Psoas muscle (tissue), 8 donors: ENCODE data around the gene KCNT2. TPM values are rescaled to one million over a fixed set of nuclear protein-coding genes. Genes with fewer than 3 reads are reported as not detected.

Experiments
- ATAC-seq, 4 donors: fragments of 200-7000 bp; cut with Tn5 transposase; one replicate each; pipeline ENCODE4 v1.9.1; 2020; ENCODE audit warnings: moderate library complexity in 3 of 4, mild to moderate bottlenecking in 2 of 4
- DNase-seq, 2 donors: peaks; one replicate each; pipeline ENCODE4 v3.0.0-alpha.2; 2020
- H3K27ac ChIP-seq: fragments of 200-600 bp; one replicate; pipeline ENCODE4 v1.8.0; 2022
- H3K27me3 ChIP-seq, 3 donors: fragments of 200-600 bp in 1 of 3; one replicate each; pipeline versions ENCODE4 v1.6.1 to v1.8.0; 2013 to 2022; ENCODE audit warnings: low read length in 2 of 3, mild to moderate bottlenecking in 2 of 3, moderate library complexity in 1 of 3; ENCODE audit not compliant: insufficient read depth in 3 of 3
- H3K36me3 ChIP-seq, 2 donors: fragments of 200-600 bp in 1 of 2; one replicate each; pipeline versions ENCODE4 v1.6.1 to v1.8.0; 2013 to 2022; ENCODE audit warnings: low read depth in 1 of 2, mild to moderate bottlenecking in 1 of 2, moderate library complexity in 1 of 2; ENCODE audit not compliant: insufficient read depth in 1 of 2
- H3K4me1 ChIP-seq: fragments of 200-600 bp; one replicate; pipeline ENCODE4 v1.8.0; 2022
- H3K4me3 ChIP-seq: fragments of 200-600 bp; one replicate; pipeline ENCODE4 v1.8.0; 2022; ENCODE audit warnings: mild to moderate bottlenecking
- H3K9me3 ChIP-seq: fragments of 200-600 bp; one replicate; pipeline ENCODE4 v1.8.0; 2022
- WGBS, 3 donors: extraction: QIAGEN DNeasy Blood & Tissue Kit; methylation state at CpG; one replicate each; pipeline versions ENCODE4 v1.1.6 to v1.1.7; 2013; 5-methylcytosine and 5-hydroxymethylcytosine counted together
- intact Hi-C, 2 donors: fragments of 100-400 bp; cut with DNase I; formaldehyde crosslinking; loops; one replicate each; pipeline versions ENCODE4 v1.11.0 to v1.14.2; 2022
- polyA plus RNA-seq, 3 donors: library from polyadenylated mRNA; stranded (reverse); fragments of 200-250 nt; gene quantifications; one replicate each; pipeline ENCODE4 v1.2.3, GENCODE V29; 2013
- total RNA-seq, 4 donors: library from RNA; stranded (reverse); fragmentation: NEBNext Ultra II Directional in 2 of 4; extraction: Animal tissue kit (Norgen Biotek cat#: 25700) in 2 of 4; gene quantifications; one replicate each; pipeline versions ENCODE4 v1.2.1 to v1.2.4, GENCODE V29; 2021 to 2023
- TF ChIP-seq, protein P1 (sequence below): fragments of 200-600 bp; IDR thresholded peaks from one replicate; pipeline ENCODE4 v1.8.0; 2022; ENCODE audit warnings: antibody characterized with exemption
- donor health status: healthy with polysubstance abuse.
- donor health status: DM: no; HTN: no; CAD: no; lungs with moderate emphysema.
- donor health status: Bipolar disorder and iron deficiency.
- donor health status: healthy.
- donor health status: DM: yes; HTN: yes; CAD: no.
- donor health status: DM: no; HTN: no; CAD: no.
- donor health status: DM: no; HTN: no; CAD: no.
- donor health status: DM: yes; HTN: yes; CAD: no.

Gene KCNT2
- total and polyA plus RNA-seq, 7 donors: 0.04 to 1.2 (median 0.12) TPM

DNA sequence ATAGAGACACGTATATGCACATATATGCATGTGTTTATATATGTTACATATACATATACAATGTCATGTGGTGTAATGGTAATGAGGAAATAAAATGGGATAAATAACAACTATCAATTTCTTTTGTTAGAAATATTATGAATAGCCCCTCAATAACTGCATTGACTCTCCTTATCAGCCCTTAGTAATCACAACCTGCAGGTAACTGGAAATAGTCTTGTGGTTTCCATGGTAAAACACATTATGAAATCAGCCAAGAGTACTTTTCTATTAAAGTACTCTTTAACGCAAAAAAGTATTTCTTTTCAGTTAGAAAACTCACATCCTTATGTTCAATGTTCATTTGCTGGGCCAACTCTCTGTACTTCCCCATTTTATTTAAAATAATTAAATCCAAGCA, 105.8 kb downstream of the KCNT2 start:
- Histone ChIP-seq H3K9me3 (no peaks in the 10 kb centered on the region), H3K27ac (no peak overlapping the region), H3K27me3 (no peaks in the 10 kb centered on the region), H3K4me1 (no peaks in the 10 kb centered on the region), H3K36me3 (no peaks in the 10 kb centered on the region), H3K4me3 (no peak overlapping the region)
- intact Hi-C loops: no loop called here
- TF ChIP-seq, protein P1, sequence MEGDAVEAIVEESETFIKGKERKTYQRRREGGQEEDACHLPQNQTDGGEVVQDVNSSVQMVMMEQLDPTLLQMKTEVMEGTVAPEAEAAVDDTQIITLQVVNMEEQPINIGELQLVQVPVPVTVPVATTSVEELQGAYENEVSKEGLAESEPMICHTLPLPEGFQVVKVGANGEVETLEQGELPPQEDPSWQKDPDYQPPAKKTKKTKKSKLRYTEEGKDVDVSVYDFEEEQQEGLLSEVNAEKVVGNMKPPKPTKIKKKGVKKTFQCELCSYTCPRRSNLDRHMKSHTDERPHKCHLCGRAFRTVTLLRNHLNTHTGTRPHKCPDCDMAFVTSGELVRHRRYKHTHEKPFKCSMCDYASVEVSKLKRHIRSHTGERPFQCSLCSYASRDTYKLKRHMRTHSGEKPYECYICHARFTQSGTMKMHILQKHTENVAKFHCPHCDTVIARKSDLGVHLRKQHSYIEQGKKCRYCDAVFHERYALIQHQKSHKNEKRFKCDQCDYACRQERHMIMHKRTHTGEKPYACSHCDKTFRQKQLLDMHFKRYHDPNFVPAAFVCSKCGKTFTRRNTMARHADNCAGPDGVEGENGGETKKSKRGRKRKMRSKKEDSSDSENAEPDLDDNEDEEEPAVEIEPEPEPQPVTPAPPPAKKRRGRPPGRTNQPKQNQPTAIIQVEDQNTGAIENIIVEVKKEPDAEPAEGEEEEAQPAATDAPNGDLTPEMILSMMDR: no peak
- no peak for ATAC-seq
- DNase-seq: no peak
- WGBS, 3 donors: 91 to 96% (median 91%) methylated on average over 2 of the region's 2 CpGs

DNA sequence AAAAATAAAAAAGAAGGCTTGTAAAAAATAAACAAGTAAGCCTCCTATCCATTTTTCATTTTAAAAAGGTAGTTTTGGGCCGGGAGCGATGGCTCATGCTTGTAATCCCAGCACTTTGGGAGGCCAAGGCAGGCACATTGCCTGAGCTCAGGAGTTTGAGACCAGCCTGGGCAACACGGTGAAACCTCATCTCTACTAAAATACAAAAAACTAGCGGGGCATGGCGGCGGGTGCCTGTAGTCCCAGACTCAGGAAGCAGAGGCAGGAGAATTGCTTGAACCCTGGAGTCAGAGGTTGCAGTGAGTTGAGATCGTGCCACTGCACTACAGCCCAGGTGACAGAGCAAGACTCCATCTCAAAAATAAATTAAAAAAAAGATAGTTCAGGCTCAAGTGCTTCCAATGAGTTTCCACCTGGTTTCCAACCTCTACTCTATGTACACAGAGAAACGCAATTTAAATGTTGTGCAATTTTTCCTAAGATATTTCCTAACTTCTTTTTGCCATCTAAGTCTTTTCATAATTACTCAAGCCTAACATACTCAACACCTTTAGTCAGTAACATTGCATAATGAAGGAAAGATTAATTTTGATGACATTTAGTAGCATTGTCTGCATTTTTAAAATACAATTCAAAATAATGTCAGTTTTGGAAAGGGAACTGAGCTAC, 106.3 kb downstream of the KCNT2 start:
- intact Hi-C loops: no loop called here
- no peak for ATAC-seq
- no peak for DNase-seq
- TF ChIP-seq, protein P1: no peak
- no peaks in the 10 kb centered on the region for H3K9me3 ChIP-seq
- no peak overlapping the region for H3K4me3 ChIP-seq
- H3K27me3 ChIP-seq: no peaks in the 10 kb centered on the region
- H3K36me3 ChIP-seq: no peaks in the 10 kb centered on the region
- H3K27ac ChIP-seq: no peak overlapping the region
- H3K4me1 ChIP-seq: no peaks in the 10 kb centered on the region
- WGBS, 3 donors: 93% methylated on average over 8 of the region's 8 CpGs

DNA sequence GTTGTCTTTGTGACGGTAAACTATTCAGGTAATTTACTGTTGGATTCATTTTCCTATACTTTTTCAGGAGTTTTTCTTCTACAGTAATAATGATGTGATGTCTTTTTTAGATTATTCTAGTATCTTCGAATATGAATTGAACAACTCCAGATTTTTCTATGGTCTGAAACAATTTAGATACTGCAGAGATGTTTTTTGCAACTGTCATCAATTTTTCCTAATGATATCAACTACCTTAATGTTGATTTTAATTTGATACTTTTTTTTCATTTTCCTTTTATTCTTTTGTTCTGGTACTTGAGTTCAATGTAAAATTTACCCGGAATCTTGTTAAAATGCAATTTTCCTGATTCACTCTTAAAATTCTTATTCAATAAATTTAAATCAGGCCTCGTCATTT, 110.4 kb downstream of the KCNT2 start:
- Histone ChIP-seq H3K4me3 (no peak overlapping the region), H3K27me3 (no peaks in the 10 kb centered on the region), H3K36me3 (no peaks in the 10 kb centered on the region), H3K4me1 (no peaks in the 10 kb centered on the region), H3K27ac (no peak overlapping the region), H3K9me3 (no peaks in the 10 kb centered on the region)
- TF ChIP-seq, protein P1: no peak
- intact Hi-C loops: no loop called here
- ATAC-seq: no peak
- 92 to 96% (median 93%) methylated on average over 4 of the region's 4 CpGs for WGBS, 3 donors
- DNase-seq: no peak

DNA sequence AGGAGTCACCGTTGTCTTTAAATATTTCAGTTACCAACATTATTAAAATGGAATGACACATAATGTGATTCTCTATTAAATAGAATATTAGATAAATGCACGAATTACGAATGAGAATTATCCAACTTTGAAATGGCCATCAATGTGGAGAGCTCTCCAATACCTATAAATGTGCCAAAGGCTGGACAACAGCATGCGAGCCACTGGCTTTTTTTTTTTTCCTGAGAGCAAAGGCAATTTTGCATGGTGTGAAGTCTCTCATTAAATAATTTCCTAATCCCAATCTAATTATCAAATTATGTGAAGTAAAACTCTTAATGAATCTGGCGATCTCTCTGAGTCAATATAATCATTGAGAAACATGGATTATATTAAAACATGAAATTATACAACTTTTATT, 113.5 kb downstream of the KCNT2 start:
- Histone ChIP-seq H3K9me3 (no peaks in the 10 kb centered on the region), H3K4me3 (no peak overlapping the region), H3K4me1 (no peaks in the 10 kb centered on the region), H3K27me3 (no peaks in the 10 kb centered on the region), H3K36me3 (no peaks in the 10 kb centered on the region), H3K27ac (no peak overlapping the region)
- 90 to 95% (median 93%) methylated on average over 5 of the region's 5 CpGs for WGBS, 3 donors
- no peak for ATAC-seq
- no peak for DNase-seq
- intact Hi-C loops: no loop called here
- TF ChIP-seq, protein P1: no peak

DNA sequence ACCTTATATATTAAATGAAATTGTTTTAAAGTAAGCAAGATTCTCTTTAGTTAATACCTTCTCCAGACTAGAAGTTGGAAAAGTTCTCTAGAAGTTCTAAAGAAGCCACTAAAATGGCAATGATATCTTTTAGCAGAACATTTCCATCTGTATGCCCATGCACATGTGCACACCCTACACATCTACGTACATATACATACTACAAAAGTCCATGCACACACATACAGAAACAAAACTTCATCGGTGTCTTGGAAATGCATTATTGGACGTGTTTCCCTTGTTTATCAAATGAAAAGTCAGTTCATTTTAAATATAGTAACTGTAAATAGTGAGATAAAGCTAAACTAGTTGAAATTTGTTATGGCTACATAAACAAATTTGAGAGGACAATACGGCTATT, 114.4 kb downstream of the KCNT2 start:
- intact Hi-C loops: no loop called here
- 89 to 92% (median 90%) methylated on average over 4 of the region's 4 CpGs for WGBS, 3 donors
- TF ChIP-seq, protein P1: no peak

More for the DNA sequence above, 114.4 kb downstream of the KCNT2 start:
- H3K9me3 ChIP-seq: no peaks in the 10 kb centered on the region
- ATAC-seq (no peak), DNase-seq (no peak)
- H3K4me3 ChIP-seq: no peak overlapping the region
- no peaks in the 10 kb centered on the region for H3K27me3 ChIP-seq
- no peak overlapping the region for H3K27ac ChIP-seq
- H3K36me3 ChIP-seq: no peaks in the 10 kb centered on the region
- no peaks in the 10 kb centered on the region for H3K4me1 ChIP-seq
